DMS53 treated with DMSO at 0.1 percent for 48 hours (cell line): ENCODE results near the gene RNU6-9.

Experiments
- DNase-seq: peaks from one replicate; lab custom pipeline; 2025; ENCODE audit not compliant: unreplicated experiment; lab: John Stamatoyannopoulos, UW

RNU6-9 gene

GRCh38 chr19:861756-862580 is 31.3 kb upstream of the RNU6-9 start:
- DNase-seq = no peak

GRCh38 chr19:862581-863314 is 30.5 kb upstream of the RNU6-9 start:
- DNase-seq = no peak

- DNase-seq = no peak
These were observed 30.0 kb upstream of the RNU6-9 start for GRCh38 chr19:863315-863620.

- DNase-seq = no peak
These were observed 26.4 kb upstream of the RNU6-9 start for GRCh38 chr19:866769-867300.

- DNase-seq = no peak
These were observed 25.9 kb upstream of the RNU6-9 start for GRCh38 chr19:867301-867793.

GRCh38 chr19:867855-868457 is 25.3 kb upstream of the RNU6-9 start:
- DNase-seq = no peak

- DNase-seq = no peak
These were observed 24.6 kb upstream of the RNU6-9 start for GRCh38 chr19:868458-869244.

- no peak for DNase-seq
These were observed 23.8 kb upstream of the RNU6-9 start for GRCh38 chr19:869245-870177.

GRCh38 chr19:870314-870713 is 23.0 kb upstream of the RNU6-9 start:
- no peak for DNase-seq

- DNase-seq = no peak
These were observed 22.3 kb upstream of the RNU6-9 start for GRCh38 chr19:870963-871401.

- no peak for DNase-seq
These were observed 21.6 kb upstream of the RNU6-9 start for GRCh38 chr19:871446-872265.

- DNase-seq = no peak
These were observed 20.9 kb upstream of the RNU6-9 start for GRCh38 chr19:872266-872951.

- no peak for DNase-seq
These were observed 20.2 kb upstream of the RNU6-9 start for GRCh38 chr19:873084-873483.

GRCh38 chr19:873561-874041 is 19.7 kb upstream of the RNU6-9 start:
- no peak for DNase-seq

- no peak for DNase-seq
These were observed 17.9 kb upstream of the RNU6-9 start for GRCh38 chr19:875265-875879.

GRCh38 chr19:876089-876488 is 17.2 kb upstream of the RNU6-9 start:
- no peak for DNase-seq

GRCh38 chr19:876780-877314 is 16.4 kb upstream of the RNU6-9 start:
- DNase-seq = no peak
